Esophagus muscularis mucosa (tissue), 4 donors: Measurements from ENCODE around the gene ZNF3.

ENCODE experiments used
- EP300 ChIP-seq: sonication (generic); formaldehyde crosslinking; IDR thresholded peaks from one replicate; pipeline ENCODE4 v1.6.1; 2017; ENCODE audit warnings: antibody characterized with exemption
- POLR2AphosphoS5 ChIP-seq, 2 donors: sonication (generic); formaldehyde crosslinking; IDR thresholded peaks; one replicate each; pipeline ENCODE4 v1.6.1; 2017; ENCODE audit warnings: antibody characterized with exemption in 2 of 2
- TF ChIP-seq, protein P1 (sequence below), 3 experiments: fragments of 200-600 bp in 2 of 3; fragments of 450-650 bp in 1 of 3; sonication (generic) in 2 of 3; IDR thresholded peaks; one replicate each; pipeline ENCODE4 v1.5.1; 2017 to 2019; ENCODE audit warnings: antibody characterized with exemption in 3 of 3, mild to moderate bottlenecking in 2 of 3, moderate library complexity in 1 of 3

DNA sequence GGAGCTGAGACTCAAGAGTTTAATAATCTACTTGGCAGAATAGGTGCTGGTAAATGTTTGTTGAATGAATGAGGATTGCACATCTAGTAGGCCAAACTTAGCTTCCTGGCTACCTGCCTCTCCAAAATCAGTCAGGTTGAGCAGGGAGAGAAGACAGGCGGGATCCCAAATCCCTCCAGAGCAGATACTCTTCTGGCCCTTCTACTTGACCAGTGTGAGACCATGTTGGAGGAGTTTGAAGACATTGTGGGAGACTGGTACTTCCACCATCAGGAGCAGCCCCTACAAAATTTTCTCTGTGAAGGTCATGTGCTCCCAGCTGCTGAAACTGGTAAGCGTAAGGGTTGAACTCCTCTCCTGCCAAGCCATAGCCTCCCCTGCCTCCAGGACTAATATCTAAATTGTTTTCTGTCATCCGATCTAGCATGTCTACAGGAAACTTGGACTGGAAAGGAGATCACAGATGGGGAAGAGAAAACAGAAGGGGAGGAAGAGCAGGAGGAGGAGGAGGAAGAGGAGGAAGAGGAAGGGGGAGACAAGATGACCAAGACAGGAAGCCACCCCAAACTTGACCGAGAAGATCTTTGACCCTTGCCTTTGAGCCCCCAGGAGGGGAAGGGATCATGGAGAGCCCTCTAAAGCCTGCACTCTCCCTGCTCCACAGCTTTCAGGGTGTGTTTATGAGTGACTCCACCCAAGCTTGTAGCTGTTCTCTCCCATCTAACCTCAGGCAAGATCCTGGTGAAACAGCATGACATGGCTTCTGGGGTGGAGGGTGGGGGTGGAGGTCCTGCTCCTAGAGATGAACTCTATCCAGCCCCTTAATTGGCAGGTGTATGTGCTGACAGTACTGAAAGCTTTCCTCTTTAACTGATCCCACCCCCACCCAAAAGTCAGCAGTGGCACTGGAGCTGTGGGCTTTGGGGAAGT, 43.0 kb upstream of the ZNF3 start:
- TF ChIP-seq, protein P1, sequence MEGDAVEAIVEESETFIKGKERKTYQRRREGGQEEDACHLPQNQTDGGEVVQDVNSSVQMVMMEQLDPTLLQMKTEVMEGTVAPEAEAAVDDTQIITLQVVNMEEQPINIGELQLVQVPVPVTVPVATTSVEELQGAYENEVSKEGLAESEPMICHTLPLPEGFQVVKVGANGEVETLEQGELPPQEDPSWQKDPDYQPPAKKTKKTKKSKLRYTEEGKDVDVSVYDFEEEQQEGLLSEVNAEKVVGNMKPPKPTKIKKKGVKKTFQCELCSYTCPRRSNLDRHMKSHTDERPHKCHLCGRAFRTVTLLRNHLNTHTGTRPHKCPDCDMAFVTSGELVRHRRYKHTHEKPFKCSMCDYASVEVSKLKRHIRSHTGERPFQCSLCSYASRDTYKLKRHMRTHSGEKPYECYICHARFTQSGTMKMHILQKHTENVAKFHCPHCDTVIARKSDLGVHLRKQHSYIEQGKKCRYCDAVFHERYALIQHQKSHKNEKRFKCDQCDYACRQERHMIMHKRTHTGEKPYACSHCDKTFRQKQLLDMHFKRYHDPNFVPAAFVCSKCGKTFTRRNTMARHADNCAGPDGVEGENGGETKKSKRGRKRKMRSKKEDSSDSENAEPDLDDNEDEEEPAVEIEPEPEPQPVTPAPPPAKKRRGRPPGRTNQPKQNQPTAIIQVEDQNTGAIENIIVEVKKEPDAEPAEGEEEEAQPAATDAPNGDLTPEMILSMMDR (IDR thresholded peaks at IDR 0.05), result no peak
- TF ChIP-seq EP300 (no peak), POLR2AphosphoS5 (IDR thresholded peaks at IDR 0.05) (no peak)
